ENCODE data around the gene TAMALIN. TPM values are rescaled to one million over a fixed set of nuclear protein-coding genes. Genes with fewer than 3 reads are reported as not detected.

The TAMALIN gene
- total and polyA plus RNA-seq, 2 experiments from 2014 or later, result 0.34 to 3.0 TPM

- H3K27ac Mint-ChIP-seq, result no peak overlapping the region
- H3K4me1 Mint-ChIP-seq, result peaks cover 37% of the 10 kb centered on the region
- peaks cover 28% of the 10 kb centered on the region for H3K36me3 Mint-ChIP-seq (ENCODE audit: low read depth)
- Histone ChIP-seq H3K4me3 (no peak overlapping the region), H3K27me3 (ENCODE audit: insufficient read depth) (no peaks in the 10 kb centered on the region), H2AFZ (no peak overlapping the region), H3K9me2 (ENCODE audit: insufficient read depth) (no peaks in the 10 kb centered on the region), H3K36me3 (ENCODE audit: insufficient read depth) (no peaks in the 10 kb centered on the region), H3K79me2 (replicated peaks; ENCODE audit: insufficient read depth) (0 out of 2 replicates have a peak, but pooled peaks cover 10% of the 10 kb centered on the region), H3K4me2 (no peak overlapping the region), H3F3A (replicated peaks; ENCODE audit: low read depth) (no peaks in the 10 kb centered on the region), H3K4me1 (ENCODE audit: insufficient read depth) (peaks cover 12% of the 10 kb centered on the region), H4K20me1 (replicated peaks; ENCODE audit: insufficient read depth) (peaks cover 17% of the 10 kb centered on the region; the same call in 1 of the 2 replicates), H3K27ac (ENCODE audit: low read depth) (no peak overlapping the region)
- peaks cover 1% of the 10 kb centered on the region for H3K27me3 Mint-ChIP-seq (ENCODE audit: insufficient read depth, low read depth, poor library complexity)
- ATAC-seq (no peak), DNase-seq (ENCODE audit: low spot score) (no peak)
- no peak overlapping the region for H3K4me3 Mint-ChIP-seq
- H3K9me3 Mint-ChIP-seq, result no peaks in the 10 kb centered on the region
- TF ChIP-seq ETS1 (IDR thresholded peaks at IDR 0.05), result no peak
- no peak for TF ChIP-seq EZH2 (IDR thresholded peaks at IDR 0.05; ENCODE audit: low read depth, unreplicated experiment)
- TF ChIP-seq ZNF114 (CRISPR knock-in tag; IDR thresholded peaks at IDR 0.05), result no peak
- no peak for TF ChIP-seq JUNB (IDR thresholded peaks at IDR 0.05; ENCODE audit: unreplicated experiment)
- TF ChIP-seq EZH2phosphoT487 (IDR thresholded peaks at IDR 0.05; ENCODE audit: unreplicated experiment), result no peak
- TF ChIP-seq, protein P1, sequence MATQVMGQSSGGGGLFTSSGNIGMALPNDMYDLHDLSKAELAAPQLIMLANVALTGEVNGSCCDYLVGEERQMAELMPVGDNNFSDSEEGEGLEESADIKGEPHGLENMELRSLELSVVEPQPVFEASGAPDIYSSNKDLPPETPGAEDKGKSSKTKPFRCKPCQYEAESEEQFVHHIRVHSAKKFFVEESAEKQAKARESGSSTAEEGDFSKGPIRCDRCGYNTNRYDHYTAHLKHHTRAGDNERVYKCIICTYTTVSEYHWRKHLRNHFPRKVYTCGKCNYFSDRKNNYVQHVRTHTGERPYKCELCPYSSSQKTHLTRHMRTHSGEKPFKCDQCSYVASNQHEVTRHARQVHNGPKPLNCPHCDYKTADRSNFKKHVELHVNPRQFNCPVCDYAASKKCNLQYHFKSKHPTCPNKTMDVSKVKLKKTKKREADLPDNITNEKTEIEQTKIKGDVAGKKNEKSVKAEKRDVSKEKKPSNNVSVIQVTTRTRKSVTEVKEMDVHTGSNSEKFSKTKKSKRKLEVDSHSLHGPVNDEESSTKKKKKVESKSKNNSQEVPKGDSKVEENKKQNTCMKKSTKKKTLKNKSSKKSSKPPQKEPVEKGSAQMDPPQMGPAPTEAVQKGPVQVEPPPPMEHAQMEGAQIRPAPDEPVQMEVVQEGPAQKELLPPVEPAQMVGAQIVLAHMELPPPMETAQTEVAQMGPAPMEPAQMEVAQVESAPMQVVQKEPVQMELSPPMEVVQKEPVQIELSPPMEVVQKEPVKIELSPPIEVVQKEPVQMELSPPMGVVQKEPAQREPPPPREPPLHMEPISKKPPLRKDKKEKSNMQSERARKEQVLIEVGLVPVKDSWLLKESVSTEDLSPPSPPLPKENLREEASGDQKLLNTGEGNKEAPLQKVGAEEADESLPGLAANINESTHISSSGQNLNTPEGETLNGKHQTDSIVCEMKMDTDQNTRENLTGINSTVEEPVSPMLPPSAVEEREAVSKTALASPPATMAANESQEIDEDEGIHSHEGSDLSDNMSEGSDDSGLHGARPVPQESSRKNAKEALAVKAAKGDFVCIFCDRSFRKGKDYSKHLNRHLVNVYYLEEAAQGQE (IDR thresholded peaks at IDR 0.05; ENCODE audit: unreplicated experiment), result no peak
- no peak for TF ChIP-seq STAT1 (IDR thresholded peaks at IDR 0.05; ENCODE audit: unreplicated experiment)
- TF ChIP-seq CREB1 (CRISPR knock-in tag; IDR thresholded peaks at IDR 0.05; ENCODE audit: low read depth), result no peak
- TF ChIP-seq NANOG (IDR thresholded peaks at IDR 0.05; ENCODE audit: borderline replicate concordance), result no peak
- TF ChIP-seq ZNF462 (CRISPR knock-in tag; IDR thresholded peaks at IDR 0.05), result no peak
- no peak for TF ChIP-seq ZNF331 (CRISPR knock-in tag; IDR thresholded peaks at IDR 0.05; ENCODE audit: low read depth)
- TF ChIP-seq POLR2AphosphoS5 (IDR thresholded peaks at IDR 0.05; ENCODE audit: low read depth), result no peak
Measured at GRCh38 chr12:51975196-51975595, 31.6 kb upstream of the TAMALIN start.
